Ovary (tissue), 9 donors: Measurements from ENCODE around the gene DNAH11. TPM values are rescaled to one million over a fixed set of nuclear protein-coding genes. Genes with fewer than 3 reads are reported as not detected.

ENCODE experiments used
- DNase-seq, 5 donors: peaks; one replicate each; pipeline ENCODE4 v3.0.0-alpha.2; 2019 to 2020
- H3K27ac ChIP-seq, 2 donors: fragments of 200-600 bp; one replicate each; pipeline versions ENCODE4 v1.5.1 to v1.8.0; 2019 to 2022
- H3K27me3 ChIP-seq: fragments of 200-600 bp; one replicate; pipeline ENCODE4 v1.8.0; 2022
- H3K36me3 ChIP-seq: fragments of 200-600 bp; sonication (generic); one replicate; pipeline ENCODE4 v1.5.1; 2019
- H3K4me1 ChIP-seq: one replicate; pipeline ENCODE4 v1.8.1; 2013; ENCODE audit warnings: mild to moderate bottlenecking, moderate library complexity; ENCODE audit not compliant: insufficient read depth
- H3K4me3 ChIP-seq: fragments of 200-600 bp; sonication (generic); one replicate; pipeline ENCODE4 v1.5.1; 2017
- H3K9me3 ChIP-seq, 2 donors: fragments of 200-600 bp in 1 of 2; sonication (generic) in 1 of 2; one replicate each; pipeline versions ENCODE4 v1.5.1 to v1.8.1; 2013 to 2019; ENCODE audit warnings: mild to moderate bottlenecking in 1 of 2, moderate library complexity in 1 of 2
- CTCF ChIP-seq, 3 donors: fragments of 450-650 bp in 2 of 3; fragments of 200-600 bp in 1 of 3; IDR thresholded peaks; one replicate each; pipeline versions ENCODE4 v1.5.1 to v1.8.0; 2016 to 2022; ENCODE audit warnings: antibody characterized with exemption in 3 of 3, mild to moderate bottlenecking in 1 of 3
- EP300 ChIP-seq: sonication (generic); formaldehyde crosslinking; IDR thresholded peaks from one replicate; pipeline ENCODE4 v1.6.1; 2017; ENCODE audit warnings: antibody characterized with exemption
- POLR2A ChIP-seq: fragments of 450-650 bp; IDR thresholded peaks from one replicate; pipeline ENCODE4 v1.6.1; 2017; ENCODE audit warnings: antibody characterized with exemption, mild to moderate bottlenecking, moderate library complexity
- WGBS, 3 donors: extraction: QIAGEN DNeasy Blood & Tissue Kit in 1 of 3; methylation state at CpG; one replicate each; pipeline versions ENCODE4 v1.1.5 to v1.1.7; 2013 to 2017; 5-methylcytosine and 5-hydroxymethylcytosine counted together
- intact Hi-C, 4 donors: fragments of 100-400 bp; cut with DNase I; formaldehyde crosslinking; loops; one replicate each; pipeline versions ENCODE4 v1.11.0 to v1.15.1; 2022 to 2023
- polyA plus RNA-seq, 2 donors: library from polyadenylated mRNA; stranded (reverse); fragments of 200-250 nt in 1 of 2; fragments of 350-450 nt in 1 of 2; fragmentation: Illumina TruSeq in 1 of 2; extraction: RNeasy Lipid Tissue Mini Kit (QIAGEN cat#74804) in 1 of 2; gene quantifications; one replicate each; pipeline ENCODE4 v1.2.3, GENCODE V29; 2013 to 2014
- total RNA-seq, 7 donors: library from RNA; depleted of rRNA in 2 of 7; stranded (reverse); fragments of >200 nt in 2 of 7; fragmentation: NEBNext Ultra II Directional in 3 of 7; extraction: Animal tissue kit (Norgen Biotek cat#: 25700) in 3 of 7; gene quantifications; one replicate each; pipeline versions ENCODE4 v1.1.0 to v1.2.4, GENCODE V29; 2016 to 2023
- donor health status: DM: no; HTN: no; CAD: no; lungs with moderate emphysema.
- donor health status: DM: no; HTN: no; CAD: no.
- donor health status: Bipolar disorder and iron deficiency.
- donor health status: DM: yes; HTN: yes; CAD: no.
- donor health status: DM: no; HTN: no; CAD: no.
- donor health status: DM: yes; HTN: yes; CAD: no.

The DNAH11 gene
- total and polyA plus RNA-seq, 9 donors = 0.05 to 44.3 (median 2.6) TPM

DNA sequence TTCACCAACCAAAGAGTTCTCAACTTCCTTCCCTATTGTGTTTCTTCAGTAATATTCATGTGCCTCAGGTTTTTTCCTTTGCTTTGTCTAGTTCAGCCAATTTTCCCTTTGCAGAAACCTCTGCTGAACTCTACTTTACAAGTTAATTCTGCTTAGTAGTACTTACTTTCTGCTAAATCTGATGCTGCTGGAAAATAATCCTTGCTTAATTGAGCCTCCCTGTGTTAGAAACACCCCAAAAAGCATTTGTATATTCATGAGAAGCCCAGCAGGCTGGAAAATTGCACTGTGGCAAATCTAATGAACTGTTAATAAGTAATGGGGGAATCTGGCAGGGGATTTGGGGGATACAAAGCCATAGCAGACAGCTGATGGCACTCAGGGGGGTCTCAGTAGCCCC, 324.4 kb downstream of the DNAH11 start:
- H3K4me1 ChIP-seq = no peaks in the 10 kb centered on the region
- TF ChIP-seq POLR2A (no peak), CTCF (IDR thresholded peaks at IDR 0.05) (no peak), EP300 (no peak)
- intact Hi-C loops = no loop called here
- no peaks in the 10 kb centered on the region for H3K27me3 ChIP-seq
- H3K27ac ChIP-seq = no peak overlapping the region
- H3K36me3 ChIP-seq = no peaks in the 10 kb centered on the region
- no peak overlapping the region for H3K4me3 ChIP-seq
- no peaks in the 10 kb centered on the region for H3K9me3 ChIP-seq
- no peak for DNase-seq

GRCh38 chr7:21867816-21868575, 325.2 kb downstream of the DNAH11 start:
- intact Hi-C loops = no loop called here

GRCh38 chr7:21868576-21868850, 325.7 kb downstream of the DNAH11 start:
- intact Hi-C loops = no loop called here

More at GRCh38 chr7:21867816-21868575, 325.2 kb downstream of the DNAH11 start:
- H3K4me3 ChIP-seq = no peak overlapping the region
- 64 to 68% (median 66%) methylated on average over 8 of the region's 8 CpGs for WGBS, 3 donors
- no peaks in the 10 kb centered on the region for H3K27me3 ChIP-seq
- no peaks in the 10 kb centered on the region for H3K4me1 ChIP-seq
- TF ChIP-seq EP300 (no peak), POLR2A (no peak), CTCF (IDR thresholded peaks at IDR 0.05) (no peak)
- no peak for DNase-seq
- H3K36me3 ChIP-seq = no peaks in the 10 kb centered on the region
- H3K9me3 ChIP-seq = no peaks in the 10 kb centered on the region
- H3K27ac ChIP-seq = no peak overlapping the region

DNA sequence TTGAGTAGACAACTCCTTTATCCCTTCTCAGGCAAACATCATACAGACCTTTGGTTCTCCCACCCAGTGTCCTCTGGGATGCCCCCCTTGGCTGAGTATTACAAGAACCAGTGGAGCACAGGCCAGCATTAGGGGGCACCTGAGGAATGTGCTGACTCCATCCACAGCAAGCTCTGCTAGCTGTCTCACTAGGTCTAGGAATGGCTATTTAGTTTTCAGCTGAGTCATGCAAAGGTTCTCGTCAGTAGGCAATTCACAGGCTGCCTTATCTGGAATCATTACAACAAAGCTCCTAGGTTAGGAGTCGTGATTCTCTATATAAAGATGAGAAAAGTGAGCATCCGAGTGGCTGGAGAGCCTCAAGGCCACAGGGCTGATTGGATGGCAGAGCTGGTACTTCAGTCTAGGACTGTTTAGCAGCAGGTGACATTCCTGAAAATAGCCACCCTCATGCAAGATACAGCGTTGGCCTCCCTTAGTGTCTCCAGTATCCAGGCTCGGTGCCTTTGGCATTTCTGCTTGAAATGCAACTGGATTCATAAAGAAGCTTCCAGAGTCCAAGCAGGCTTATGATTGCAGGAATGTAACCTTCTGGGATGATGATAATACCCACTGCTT, 327.1 kb downstream of the DNAH11 start:
- intact Hi-C loops = no loop called here

More at GRCh38 chr7:21868576-21868850, 325.7 kb downstream of the DNAH11 start:
- TF ChIP-seq CTCF (IDR thresholded peaks at IDR 0.05) (no peak), POLR2A (no peak), EP300 (no peak)
- no peak for DNase-seq
- Histone ChIP-seq H3K27me3 (no peaks in the 10 kb centered on the region), H3K9me3 (peaks cover 0 to 3% of the 10 kb centered on the region in 2 donors), H3K4me3 (no peak overlapping the region), H3K27ac (no peak overlapping the region), H3K4me1 (no peaks in the 10 kb centered on the region), H3K36me3 (no peaks in the 10 kb centered on the region)
- 53 to 60% (median 58%) methylated on average over 3 of the region's 3 CpGs for WGBS, 3 donors

More for the DNA sequence above, 327.1 kb downstream of the DNAH11 start:
- no peak overlapping the region for H3K27ac ChIP-seq
- no peak for TF ChIP-seq POLR2A
- TF ChIP-seq CTCF (IDR thresholded peaks at IDR 0.05) = no peak
- no peak for TF ChIP-seq EP300
- peaks cover 0 to 3% of the 10 kb centered on the region in 2 donors for H3K9me3 ChIP-seq
- WGBS, 3 donors = 64 to 79% (median 69%) methylated on average over 5 of the region's 5 CpGs
- no peaks in the 10 kb centered on the region for H3K27me3 ChIP-seq
- H3K4me1 ChIP-seq = no peaks in the 10 kb centered on the region
- no peak overlapping the region for H3K4me3 ChIP-seq
- DNase-seq = no peak
- H3K36me3 ChIP-seq = no peaks in the 10 kb centered on the region
